ENCODE measurements around the gene UHRF1.
A peak's percentile ranks its signal among the peaks of the same experiment; 100 is the strongest.
"Not testable (repeated sequence)": the region's sequence is repeated elsewhere in the genome, so short reads cannot be mapped to it uniquely, and the experiment has no call there.

Gene UHRF1

GRCh38 chr19:4938461-4938860 is 29.2 kb downstream of the UHRF1 start:
- not testable (repeated sequence) for DNase-seq

- no peak for DNase-seq
Observed at GRCh38 chr19:4939466-4939865, 30.2 kb downstream of the UHRF1 start.

- DNase-seq, result not testable (repeated sequence)
Observed at GRCh38 chr19:4941638-4942169, 32.4 kb downstream of the UHRF1 start.

DNA sequence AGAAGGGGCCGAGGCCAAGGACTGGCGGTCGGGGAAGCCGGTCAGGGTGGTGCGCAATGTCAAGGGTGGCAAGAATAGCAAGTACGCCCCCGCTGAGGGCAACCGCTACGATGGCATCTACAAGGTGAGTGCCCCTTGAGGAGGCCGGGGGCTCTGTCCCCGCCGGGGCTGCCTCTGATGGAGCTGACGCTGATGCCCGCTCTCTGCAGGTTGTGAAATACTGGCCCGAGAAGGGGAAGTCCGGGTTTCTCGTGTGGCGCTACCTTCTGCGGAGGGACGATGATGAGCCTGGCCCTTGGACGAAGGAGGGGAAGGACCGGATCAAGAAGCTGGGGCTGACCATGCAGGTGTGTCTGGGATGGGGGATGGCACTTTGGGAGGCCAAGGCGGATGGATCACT is 41.3 kb downstream of the UHRF1 start:
- not testable (repeated sequence) for DNase-seq

DNA sequence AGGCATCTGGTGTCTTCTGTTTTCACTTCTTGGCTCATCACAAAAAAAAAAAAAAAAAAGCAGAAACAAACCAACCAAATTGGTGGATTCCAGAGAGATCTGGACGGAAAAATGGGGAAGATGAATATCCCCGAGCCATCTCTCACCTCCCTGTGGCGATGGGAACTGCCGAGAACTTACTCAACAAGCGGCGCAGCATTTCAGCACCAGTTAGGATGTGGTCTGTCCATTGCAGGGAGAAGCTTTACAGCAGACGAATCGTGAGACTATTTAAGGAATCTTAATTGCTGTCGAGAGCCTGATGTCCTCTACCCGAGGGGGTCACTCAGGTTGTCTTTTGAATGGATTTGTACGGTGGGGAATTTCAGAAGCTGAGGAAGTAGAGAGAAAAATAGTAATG is 42.4 kb downstream of the UHRF1 start:
- no peak for DNase-seq

GRCh38 chr19:4952945-4953344 is 43.6 kb downstream of the UHRF1 start:
- DNase-seq, result no peak

DNA sequence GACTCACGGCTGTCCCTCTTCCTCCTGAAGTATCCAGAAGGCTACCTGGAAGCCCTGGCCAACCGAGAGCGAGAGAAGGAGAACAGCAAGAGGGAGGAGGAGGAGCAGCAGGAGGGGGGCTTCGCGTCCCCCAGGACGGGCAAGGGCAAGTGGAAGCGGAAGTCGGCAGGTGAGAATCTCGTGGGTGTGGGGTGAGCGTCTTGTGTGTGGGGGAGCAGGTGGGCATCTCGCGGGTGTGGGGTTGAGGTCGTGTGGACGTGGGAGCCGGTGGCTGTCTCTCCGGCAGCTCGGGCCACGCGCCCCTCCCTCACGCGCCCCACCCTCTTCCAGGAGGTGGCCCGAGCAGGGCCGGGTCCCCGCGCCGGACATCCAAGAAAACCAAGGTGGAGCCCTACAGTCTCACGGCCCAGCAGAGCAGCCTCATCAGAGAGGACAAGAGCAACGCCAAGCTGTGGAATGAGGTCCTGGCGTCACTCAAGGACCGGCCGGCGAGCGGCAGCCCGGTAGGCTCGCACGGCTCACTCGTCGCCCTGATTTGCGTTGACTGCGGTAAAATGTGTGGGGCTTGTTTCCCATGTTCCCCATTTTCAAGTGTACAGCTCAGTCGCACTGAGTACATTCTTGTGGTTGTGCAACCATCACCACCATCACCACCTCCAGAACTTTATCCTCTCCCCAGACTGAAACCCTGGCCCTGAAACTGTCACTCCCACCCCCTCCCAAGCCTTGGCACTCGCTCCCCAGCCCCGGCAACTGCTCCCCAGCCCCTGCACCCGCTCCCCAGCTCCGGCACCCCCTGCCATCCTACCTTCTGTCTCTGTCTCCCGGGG is 45.2 kb downstream of the UHRF1 start:
- not testable (repeated sequence) for DNase-seq

- DNase-seq, result no peak
Observed at GRCh38 chr19:4955274-4955673, 46.0 kb downstream of the UHRF1 start.

DNA sequence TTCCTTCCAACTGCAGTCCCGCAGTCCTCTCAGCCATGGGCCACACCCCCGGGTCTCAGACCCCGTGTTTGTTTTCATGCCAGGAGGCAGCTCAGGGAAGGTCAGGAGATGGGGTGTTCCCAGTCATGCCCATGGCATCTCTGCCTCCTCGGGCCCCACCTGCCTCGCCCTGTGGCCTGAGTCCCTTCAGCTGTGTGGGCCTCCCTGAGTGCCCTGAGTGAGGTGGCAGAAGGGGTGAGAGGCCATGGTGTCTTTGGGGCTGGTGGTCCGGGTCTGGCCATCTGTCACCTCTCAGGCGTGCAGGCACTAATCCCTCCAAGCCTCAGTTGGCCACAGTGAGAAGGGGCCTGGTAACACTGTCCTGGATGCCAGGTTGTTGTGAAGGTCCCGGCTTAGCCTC is 48.7 kb downstream of the UHRF1 start:
- DNase-seq, result no peak

DNA sequence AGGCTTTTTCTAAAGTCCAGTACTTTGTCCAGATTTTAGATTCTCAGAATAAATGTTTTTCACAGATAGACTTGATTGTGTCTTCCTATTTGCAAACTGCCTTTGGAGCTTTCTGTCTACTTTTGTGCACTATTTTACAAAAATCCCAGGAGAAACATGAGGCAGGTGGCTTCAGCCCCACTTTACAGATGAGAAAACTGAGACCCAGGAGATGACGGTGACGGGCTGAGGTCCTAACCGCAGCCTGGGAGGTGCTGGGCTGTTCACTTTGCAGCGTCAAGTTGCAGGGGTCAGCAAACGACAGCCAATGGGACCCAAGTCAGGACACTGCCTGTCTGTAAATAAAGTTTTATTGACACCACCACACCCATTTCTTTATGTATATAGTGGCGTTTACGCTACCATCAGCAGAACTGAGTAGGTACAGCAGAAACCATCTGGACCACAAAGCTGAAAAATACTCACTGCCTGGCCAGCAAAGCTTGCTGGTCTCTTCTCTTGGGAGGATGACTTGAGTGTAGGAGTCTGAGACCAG is 52.9 kb downstream of the UHRF1 start:
- DNase-seq, result no peak

DNA sequence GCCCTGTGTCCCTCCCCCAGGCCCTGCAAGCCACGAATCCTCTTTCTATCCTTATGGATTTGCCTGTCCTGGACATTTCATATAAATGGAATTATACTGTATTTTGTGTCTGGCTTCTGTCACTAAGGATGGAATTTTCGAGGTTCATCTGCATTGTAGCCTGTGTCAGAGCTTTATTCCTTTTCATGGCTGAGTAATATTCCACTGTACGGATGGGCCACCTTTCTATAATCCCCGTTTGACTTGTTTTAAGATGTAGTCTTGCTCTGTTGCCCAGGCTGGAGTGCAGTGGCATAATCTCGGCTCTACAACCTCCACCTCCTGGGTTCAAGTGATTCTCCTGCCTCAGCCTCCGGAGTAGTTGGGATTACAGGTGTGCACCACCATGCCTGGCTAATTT is 55.8 kb downstream of the UHRF1 start:
- DNase-seq, result no peak

- no peak for DNase-seq
Observed at GRCh38 chr19:4966591-4966990, 57.3 kb downstream of the UHRF1 start.

DNA sequence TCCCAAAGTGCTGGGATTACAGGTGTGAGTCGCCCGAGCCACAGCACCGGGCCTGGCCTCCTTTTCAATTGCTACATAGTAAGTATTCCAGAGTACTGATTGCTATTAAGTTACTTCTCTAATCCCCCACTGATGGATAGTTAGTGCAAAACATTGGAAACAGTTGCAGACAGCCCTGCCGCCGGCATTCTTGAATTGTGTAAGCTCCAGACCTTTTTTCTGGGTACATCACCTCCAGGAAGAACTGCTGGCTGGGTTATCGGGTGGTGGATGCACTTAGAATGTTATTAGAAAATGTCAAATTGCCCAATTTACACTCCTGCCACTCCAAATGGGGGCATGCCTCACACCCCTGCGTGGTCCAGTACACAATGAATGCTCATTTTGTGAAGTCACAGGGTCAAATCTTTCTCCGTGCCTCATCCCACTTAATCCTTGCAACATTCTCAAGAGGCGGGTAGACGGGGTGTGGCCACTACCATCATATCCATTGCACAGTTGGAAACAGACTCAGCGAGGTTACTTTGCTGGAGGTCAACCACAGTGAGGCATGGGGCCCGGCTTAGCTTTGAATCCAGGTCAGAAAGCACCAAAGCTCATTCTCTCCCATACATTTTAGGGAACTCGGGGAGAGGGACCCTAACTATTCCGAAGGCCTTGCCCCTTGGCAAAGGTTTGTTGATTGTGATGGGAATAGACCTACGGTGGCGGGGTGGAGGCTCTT is 58.6 kb downstream of the UHRF1 start:
- no peak for DNase-seq

DNA sequence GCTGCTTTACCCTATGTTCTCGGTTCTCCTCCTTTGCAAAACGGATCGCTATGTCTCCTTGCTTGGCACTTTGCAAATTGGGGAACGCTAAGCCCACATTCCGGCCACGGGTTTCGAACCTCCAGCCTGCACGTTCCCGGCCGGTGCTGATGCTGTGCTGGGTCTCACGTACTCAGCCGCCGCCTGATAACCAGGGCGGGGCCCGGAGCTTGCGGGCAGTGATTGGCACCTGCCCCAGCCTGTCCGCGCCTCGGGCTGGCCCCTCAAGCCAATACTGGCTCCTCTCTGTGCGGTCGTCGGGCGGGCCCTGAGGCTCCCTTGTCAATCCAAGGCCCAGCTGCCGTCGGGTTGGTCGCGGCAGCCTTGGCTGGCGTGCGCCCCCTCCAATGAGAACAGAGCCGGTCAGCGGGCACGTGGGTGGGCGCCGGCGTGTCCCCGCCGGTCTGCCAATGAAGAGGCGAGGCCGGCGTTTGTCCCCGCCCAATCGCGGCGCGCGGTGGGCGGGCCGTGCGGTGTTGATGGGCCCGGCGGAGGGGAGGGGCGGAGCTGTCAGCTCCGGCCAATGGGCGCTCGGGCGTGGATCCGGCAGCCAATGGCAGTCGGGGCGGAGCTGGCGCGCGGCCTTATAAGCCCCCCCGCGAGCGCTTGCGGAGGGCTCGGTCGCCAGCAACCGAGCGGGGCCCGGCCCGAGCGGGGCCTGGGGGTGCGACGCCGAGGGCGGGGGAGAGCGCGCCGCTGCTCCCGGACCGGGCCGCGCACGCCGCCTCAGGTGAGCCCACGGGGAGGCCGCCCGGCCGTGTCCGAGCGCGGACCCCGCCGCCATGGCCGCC is 59.4 kb downstream of the UHRF1 start, which contains the start of gene KDM4B:
Gene KDM4B, plus strand, starts transcription at position 652 of the 830 bp plus-strand sequence. CDS start 63,778 bp downstream, outside the sequence.
- DNase-seq, result peak; percentile 99

- DNase-seq, result no peak
Observed at GRCh38 chr19:4969292-4969771, 60.0 kb downstream of the UHRF1 start.

- no peak for DNase-seq
Observed at GRCh38 chr19:4969772-4970531, 60.7 kb downstream of the UHRF1 start.

DNA sequence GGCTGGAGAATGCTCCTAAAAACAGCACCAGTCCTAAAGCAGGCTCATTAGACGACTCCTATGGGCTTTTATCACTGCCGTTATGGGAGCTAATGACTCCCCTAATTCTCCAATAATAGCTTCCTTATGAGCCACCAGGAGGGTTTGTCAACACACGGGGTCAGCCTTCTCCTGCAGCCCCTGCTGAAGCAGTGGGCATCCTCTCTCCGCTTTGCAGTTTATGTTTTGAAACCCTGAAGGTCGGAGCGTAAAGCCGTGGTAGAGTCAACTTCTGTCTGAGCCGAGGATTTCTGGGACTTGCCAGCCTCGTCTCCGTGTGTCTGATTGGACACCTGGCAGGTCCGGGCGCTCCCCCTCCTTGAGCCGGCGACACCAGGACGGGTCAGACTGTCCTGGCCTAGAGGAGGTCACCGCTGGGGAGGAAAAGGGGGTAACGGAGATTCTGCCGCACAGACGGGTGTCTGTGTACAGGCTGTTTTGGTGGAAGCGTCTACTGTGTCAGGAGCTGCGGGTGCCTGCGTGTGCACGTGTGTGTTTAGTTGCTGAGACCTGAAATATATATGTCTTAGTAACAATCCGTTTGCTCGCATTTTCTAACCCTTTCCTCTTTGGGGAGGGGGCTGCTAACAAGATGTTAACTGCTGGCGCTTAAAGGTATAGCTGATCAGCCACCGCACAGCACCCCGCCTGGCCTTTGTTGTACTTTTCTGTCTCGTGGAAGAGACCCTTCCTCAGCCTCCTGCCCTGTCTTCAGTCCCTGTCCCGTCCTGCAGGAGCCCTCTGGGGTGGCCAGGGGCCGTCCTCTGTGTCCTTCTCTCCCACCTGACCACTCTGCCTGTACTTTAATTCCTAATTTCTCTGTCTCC is 61.5 kb downstream of the UHRF1 start:
- no peak for DNase-seq

GRCh38 chr19:4971424-4971793 is 62.1 kb downstream of the UHRF1 start:
- no peak for DNase-seq

DNA sequence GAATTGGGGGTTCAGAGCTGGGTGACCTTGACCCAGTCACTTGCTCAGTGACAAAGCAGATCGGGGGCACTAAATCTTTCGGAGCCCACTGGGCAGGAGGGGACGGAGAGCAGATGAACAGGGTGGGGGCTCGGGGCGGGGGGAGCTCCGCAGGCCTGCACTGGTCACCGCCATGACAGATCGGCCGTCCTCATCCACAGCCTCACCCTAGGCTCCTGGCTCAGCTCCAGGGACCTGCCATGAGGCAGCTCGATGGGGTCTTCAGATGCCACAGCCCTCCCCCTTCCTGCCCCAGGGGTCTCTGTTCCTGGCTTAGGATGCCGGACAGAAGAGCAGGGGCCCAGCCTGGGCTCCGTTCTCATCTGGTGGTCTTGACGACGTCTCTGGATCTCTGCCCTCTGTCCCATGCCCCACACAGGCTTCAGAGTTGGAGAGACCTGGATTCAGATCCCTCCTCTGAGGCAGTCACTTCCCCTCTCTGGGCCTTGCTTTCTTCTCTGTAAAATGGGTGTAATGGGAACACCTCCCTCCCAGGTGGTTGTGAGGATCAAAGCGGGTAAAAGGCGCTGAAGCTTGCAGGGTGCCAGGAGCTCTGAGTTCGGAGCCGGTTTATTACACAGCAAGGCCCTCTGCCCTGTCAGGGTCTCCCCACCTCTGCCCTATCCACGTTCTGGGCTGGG is 62.7 kb downstream of the UHRF1 start:
- DNase-seq, result no peak
